ENCODE measurements around the gene HM13. TPM values are rescaled to one million over a fixed set of nuclear protein-coding genes. Genes with fewer than 3 reads are reported as not detected.
"Not testable (repeated sequence)": the region's sequence is repeated elsewhere in the genome, so short reads cannot be mapped to it uniquely, and the experiment has no call there.

Gene HM13, protein sequence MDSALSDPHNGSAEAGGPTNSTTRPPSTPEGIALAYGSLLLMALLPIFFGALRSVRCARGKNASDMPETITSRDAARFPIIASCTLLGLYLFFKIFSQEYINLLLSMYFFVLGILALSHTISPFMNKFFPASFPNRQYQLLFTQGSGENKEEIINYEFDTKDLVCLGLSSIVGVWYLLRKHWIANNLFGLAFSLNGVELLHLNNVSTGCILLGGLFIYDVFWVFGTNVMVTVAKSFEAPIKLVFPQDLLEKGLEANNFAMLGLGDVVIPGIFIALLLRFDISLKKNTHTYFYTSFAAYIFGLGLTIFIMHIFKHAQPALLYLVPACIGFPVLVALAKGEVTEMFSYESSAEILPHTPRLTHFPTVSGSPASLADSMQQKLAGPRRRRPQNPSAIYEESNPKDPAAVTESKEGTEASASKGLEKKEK
- total RNA-seq = 100 to 1,000 TPM; 163 to 168 TPM

DNA sequence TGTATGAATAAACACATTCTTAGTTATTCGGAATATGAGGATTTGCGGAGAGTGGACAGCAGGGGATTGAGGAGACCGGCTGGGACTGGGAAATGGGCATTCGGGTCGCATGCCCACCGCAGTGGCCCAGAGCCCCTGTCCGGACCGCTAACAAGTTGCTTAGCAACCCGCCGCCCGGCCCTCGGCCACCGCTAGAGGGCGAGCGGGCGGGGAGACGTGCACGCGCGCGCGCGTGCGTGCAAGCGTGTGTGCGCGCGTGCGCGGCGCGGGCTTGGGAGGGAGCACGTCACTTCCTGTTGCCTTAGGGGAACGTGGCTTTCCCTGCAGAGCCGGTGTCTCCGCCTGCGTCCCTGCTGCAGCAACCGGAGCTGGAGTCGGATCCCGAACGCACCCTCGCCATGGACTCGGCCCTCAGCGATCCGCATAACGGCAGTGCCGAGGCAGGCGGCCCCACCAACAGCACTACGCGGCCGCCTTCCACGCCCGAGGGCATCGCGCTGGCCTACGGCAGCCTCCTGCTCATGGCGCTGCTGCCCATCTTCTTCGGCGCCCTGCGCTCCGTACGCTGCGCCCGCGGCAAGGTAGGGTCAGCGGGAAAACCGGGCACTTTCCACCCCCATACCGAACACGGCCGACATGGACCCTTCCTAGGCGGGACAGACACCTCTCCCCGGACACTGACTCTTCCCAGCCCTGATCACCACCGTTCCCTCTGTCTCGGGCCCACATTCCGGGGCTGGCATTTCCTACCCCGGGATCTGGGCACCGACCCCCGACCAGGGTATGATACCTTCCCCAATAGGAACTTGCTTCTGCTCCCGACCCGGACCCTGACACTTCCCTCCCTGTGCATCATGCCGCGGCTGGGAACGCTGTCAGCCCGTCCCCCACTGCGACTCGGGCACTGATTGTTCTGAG is at the start of gene HM13:
Gene HM13, plus strand, starts transcription at position 289 of the 918 bp plus-strand sequence. Its CDS starts 110 bp downstream, at position 399.
- CTCF ChIA-PET = interaction anchor here (1.0 to 3.2 kb wide), 4 partner anchors 12 to 98 kb away, joined by 4 to 24 read pairs (median 5); no protein-coding TSS in a partner anchor
- POLR2A ChIA-PET = interaction anchor here (0.6 kb wide), 1 partner anchor 10 kb away, joined by 5 read pairs; no protein-coding TSS in a partner anchor

DNA sequence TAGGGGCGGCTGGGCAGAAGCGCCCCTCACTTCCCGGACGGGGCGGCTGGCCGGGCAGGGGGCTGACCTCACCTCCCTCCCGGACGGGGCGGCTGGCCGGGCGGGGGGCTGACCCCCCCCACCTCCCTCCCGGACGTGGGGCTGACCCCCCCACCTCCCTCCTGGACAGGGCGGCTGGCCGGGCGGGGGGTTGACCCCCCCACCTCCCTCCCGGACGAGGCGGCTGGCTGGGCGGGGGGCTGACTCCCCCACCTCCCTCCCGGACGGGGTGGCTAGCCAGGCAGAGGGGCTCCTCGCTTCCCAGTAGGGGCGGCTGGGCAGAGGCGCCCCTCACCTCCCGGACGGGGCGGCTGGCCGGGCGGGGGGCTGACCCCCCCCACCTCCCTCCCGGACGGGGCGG is 43.3 kb upstream of the HM13 start:
- CTCF ChIA-PET, POLR2A ChIA-PET: not testable (repeated sequence)

DNA sequence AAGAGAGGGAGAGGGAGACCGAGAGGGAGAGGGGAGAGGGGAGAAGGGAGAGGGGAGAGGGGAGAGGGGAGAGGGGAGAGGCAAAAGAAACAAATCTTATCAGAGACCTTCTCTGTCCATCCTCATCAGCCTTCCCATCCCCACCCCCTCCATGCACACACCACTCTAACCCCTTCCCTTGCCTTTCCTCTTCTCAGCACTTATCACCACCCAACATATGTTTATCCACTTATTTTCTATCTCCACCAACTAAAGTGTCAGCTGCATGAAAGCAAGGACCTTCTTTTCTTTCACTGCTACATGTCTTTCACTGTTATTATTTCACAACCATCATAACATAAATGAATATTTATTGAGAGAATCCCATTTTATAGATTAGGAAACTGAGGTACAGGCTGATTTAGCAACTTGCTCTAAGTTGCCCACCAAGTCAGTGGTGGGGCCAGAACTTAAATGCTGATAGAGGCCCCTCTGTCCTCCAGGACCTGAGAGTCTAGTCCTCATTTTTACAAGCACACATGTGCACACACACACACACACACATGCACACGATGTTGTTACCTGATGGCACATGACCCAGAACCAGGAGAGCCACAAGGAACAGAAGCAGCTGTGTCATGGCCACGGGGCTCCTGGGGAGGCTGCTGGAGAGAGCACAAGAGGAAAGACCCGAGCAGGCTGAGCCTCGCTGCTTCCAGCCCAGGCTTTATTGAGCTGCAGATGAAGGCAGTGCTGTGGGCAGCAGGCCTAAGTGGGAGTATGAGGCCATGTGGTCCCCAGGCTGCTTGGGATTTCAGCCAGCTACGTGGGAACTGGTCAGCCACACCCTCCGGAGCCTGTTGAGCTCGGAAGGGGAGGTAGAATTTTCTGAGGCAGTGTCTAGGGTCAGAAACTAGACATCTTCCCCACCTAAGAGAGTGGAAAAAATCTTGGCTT is 41.6 kb upstream of the HM13 start:
- POLR2A ChIA-PET = no interaction called here
- CTCF ChIA-PET = no interaction called here

DNA sequence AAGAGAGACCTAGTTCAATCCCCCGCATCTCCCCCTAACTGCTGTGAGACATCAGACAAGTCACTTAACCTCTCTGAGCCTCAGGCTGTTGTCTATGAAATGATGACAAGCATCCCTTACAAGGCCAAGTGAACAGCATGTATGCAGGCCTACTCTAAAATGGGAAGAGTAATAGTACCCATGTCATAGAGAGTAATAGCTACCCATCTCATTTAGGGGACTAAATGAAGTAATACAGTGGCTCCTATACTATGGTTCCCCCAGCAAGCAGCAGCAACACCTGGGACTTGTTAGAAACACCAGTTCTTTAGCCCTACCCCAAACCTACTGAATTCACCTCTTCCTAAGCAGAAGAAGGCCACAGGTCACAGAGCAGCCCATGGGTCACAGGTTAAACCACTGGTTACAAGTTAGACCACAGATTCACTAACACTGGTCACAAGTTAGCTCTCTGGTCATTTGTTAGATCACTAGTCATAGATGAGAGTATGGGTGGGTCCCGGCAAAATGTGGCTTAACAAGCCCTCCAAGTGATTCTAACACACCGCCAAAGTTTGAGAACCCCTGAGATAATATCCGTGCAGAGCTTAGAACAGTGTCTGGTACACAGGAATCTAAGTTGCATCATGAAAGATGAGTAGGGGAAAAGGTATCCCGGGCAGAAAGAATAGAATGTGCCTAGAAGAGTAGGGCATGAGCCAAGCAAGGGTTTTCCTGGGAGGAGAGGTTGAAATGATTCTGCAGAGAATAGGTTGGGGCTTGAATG is 40.7 kb upstream of the HM13 start:
- CTCF ChIA-PET = no interaction called here
- POLR2A ChIA-PET = no interaction called here

DNA sequence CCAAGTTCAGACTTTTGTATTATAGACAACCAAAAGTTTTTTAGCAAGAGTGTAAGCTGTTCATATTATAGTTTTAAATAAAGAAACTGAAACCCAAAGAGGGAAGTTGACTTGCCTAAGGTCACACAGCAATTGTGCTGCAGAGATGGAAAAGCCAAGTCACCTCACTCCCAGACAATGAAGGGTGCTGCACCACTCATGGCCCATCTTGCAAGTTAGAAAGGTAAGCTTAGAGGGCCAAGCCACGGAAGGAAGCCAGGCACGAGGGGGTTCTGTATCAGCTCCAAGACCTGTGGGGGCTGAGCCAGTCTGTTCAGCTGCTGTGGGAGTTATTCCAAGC is 40.2 kb upstream of the HM13 start:
- ChIA-PET POLR2A (no interaction called here), CTCF (interaction anchor here (2.2 kb wide), 1 partner anchor 29 kb away, joined by 8 read pairs; no protein-coding TSS in a partner anchor)

DNA sequence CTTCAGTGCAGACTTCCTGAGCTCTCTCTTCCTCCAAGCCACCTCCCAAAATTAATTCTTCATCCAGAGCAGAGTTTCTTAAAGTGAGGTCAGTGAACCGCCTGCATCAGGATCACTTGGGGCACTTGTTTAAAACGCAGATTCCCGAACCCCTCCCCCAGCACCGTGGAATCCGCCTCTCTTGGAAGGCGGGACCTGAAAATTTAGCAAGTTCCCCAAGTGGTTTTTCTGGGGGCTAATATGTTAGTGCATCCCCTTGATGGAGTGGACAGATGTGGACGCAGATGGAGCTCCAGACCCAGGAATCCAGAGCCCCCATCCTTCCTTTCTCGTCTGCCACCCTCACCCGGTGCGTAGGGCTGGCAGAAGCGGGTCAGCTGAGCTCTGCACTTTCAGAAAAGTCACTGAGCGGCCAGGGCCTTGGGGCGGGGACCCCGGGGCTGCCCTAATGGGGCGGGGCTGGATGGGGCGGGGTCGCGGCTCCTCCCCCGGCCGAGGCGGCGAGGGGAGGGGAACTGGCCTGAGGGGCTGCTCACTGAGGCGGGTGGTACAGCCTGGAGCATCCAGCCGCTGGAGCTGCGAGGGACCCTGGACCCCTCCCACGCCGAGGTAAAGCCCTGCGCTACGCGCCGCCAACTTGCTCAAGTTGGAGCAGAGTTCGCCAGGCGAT is 39.3 kb upstream of the HM13 start, which contains the start of the genes DEFB124 and REM1:
Gene DEFB124, minus strand, starts transcription at position 370 of the 670 bp plus-strand sequence. CDS start 2,114 bp downstream, outside the sequence.
Gene REM1, plus strand, starts transcription at position 531 of the 670 bp plus-strand sequence. CDS start 1,158 bp downstream, outside the sequence.
- ChIA-PET POLR2A (no interaction called here), CTCF (interaction anchor here (1.5 to 2.2 kb wide), 2 partner anchors 15 to 28 kb away, joined by 3 to 8 read pairs; no protein-coding TSS in a partner anchor)

DNA sequence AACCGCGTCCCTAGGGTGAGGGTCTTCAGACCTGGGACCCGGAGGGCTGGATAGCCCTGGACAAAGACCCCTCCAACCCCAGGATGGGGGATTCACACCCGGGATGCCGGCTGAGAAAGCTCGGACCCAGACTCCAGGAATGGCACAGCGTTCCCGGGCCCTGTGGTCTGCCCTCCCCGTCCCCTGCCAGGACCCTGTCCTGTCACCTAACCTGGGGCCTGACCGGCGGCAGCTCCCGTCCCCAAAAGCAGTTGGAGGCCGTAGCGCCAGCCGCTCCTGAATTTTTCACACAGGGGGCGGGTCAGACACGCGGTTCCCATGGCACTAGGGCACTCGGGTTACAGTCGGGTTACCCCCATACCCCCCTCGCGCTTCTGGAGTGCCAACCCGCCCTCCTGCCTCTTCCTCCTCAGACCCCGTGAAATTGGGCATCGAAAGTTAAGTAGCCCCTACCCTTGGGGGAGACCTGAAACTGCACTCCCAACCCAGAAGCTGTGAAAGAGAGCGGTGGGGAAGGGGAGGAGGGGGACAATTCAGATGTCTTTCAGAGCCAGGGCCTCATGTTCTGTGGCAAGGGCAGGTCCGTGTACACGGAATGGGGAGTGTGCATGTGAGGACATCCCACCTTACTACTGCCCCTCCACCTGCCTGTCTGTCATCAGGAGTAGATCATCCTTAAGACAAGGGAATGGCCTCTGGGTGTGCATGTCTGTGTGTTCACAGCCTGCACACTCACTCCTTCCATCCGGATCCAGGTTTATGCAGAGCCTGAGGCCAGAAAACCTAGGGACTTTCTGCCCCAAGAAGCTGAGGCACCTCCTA is 38.6 kb upstream of the HM13 start:
- POLR2A ChIA-PET = no interaction called here
- CTCF ChIA-PET = interaction anchor here (0.8 to 2.2 kb wide), 3 partner anchors 16 to 27 kb away, joined by 3 to 8 read pairs (median 3); no protein-coding TSS in a partner anchor

DNA sequence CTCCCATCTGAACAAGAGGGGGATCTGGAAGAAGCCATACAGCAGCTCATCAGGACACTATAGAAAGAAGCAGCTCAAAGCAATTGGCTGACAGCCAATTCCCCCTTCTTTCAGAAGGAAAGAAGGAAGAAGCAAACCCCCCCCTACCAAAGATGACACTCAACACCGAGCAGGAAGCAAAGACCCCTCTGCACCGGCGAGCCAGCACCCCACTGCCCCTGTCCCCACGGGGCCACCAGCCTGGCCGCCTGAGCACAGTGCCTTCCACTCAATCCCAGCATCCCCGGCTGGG is 38.0 kb upstream of the HM13 start:
- ChIA-PET CTCF (interaction anchor here (0.8 to 2.2 kb wide), 3 partner anchors 16 to 26 kb away, joined by 3 to 8 read pairs (median 3); no protein-coding TSS in a partner anchor), POLR2A (no interaction called here)

DNA sequence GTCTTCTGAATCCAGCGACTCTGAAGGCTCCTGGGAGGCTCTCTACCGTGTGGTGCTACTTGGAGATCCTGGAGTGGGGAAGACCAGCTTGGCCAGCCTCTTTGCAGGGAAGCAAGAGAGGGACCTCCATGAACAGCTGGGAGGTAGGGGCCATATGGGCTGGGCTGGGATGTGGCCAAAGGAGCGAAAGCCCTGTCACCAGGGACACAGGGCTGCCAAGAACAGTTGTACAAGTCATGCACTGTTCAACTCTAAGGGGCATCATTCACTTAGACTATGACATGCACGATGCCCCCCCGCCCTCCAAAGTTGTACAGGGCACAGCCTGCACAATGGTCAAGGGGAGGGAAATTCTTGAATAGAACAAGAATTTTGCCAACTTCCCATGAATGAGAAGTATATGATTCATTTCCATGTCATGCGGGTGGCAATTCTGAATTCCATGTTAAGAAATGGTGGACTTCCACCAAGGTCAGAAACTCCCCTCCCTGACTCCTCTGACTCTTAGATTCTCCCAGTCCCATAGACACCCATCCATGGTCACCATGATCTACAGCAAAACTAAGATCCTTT is 37.5 kb upstream of the HM13 start:
- ChIA-PET POLR2A (no interaction called here), CTCF (interaction anchor here (0.8 kb wide), 1 partner anchor 20 kb away, joined by 3 read pairs; no protein-coding TSS in a partner anchor)

DNA sequence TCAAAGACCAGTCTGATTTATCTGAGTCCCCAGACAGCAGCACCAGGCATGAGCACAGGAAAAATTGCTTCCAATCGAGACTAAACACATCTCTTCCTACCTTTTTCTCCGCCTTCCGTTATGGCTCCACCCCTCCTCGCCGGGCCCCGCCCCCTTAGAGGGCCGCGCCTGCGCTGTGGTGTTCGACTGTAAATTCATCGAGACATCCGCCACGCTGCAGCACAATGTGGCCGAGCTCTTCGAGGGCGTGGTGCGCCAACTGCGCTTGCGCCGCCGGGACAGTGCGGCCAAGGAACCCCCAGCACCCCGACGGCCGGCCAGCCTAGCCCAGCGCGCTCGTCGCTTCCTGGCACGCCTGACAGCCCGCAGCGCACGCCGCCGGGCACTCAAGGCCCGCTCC is 30.2 kb upstream of the HM13 start:
- POLR2A ChIA-PET = no interaction called here

DNA sequence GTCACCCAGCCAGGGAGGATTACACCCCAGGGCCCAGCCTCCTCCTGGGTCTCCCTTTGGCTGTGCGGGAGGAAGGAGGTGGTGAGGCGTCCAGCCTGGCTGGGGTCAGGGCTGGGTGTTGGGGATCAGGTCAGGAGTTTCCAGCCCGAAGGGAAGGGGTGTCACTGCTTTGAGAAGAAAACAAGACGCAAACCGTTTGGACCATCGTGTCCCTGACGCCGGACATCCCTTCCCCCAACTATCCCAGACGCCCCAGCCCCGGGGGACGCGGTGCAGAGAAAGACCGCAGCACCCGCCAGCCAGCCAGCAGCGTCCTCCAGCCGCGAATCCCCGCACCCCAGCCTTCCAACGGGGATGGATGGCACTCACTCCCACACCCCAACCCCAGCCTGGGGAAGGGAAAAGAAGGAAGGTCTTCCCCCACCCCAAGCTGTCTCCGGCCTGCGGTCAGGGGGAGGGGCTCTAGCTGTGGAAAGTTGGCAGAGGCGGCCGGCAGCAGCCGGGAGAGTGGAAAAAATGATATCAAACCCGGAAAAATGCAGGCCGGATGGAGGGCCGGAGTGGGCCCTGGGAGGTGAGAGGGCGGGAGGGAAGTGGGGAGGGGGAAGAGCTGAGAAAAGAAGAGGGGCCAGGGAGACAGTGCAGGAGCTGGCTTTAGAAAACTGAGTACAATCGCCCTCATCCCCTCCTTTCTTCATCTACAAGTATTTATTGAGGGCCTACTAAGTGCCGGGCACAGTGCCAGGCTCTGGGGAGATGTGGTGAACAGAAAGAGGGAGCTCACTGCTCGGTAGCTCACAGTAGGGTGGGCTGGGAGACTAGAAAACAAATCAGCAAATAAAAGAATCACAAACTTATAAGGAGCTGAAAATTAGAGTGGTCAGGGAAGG is 28.5 kb upstream of the HM13 start:
- CTCF ChIA-PET = interaction anchor here (3.3 kb wide), 1 partner anchor 17 kb away, joined by 15 read pairs; no protein-coding TSS in a partner anchor

More for the DNA sequence above, 30.2 kb upstream of the HM13 start:
- CTCF ChIA-PET = interaction anchor here (0.7 kb wide), 1 partner anchor 21 kb away, joined by 4 read pairs; no protein-coding TSS in a partner anchor

DNA sequence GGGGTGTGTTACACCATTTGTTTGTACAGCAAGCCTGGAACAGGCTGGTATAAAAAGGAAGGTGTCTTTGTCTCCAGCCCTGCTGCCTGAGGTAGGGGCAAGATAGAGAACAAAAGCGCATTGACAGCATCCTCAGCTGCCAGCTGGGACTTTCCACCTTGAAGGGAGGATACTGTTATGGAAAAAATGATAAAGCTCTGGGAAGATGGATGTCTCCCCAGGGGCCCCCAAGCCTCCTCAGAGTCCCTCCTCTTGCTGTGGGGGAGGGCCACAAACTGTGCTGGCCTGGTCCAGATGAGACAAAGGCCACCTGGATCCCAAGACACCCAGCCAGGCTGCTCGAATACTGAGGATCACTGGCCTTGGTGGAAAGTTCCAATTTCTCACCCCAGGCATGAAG is 26.1 kb upstream of the HM13 start:
- CTCF ChIA-PET = interaction anchor here (2.2 kb wide), 1 partner anchor 15 kb away, joined by 12 read pairs; no protein-coding TSS in a partner anchor
- POLR2A ChIA-PET = no interaction called here

More for the DNA sequence above, 28.5 kb upstream of the HM13 start:
- POLR2A ChIA-PET = no interaction called here

DNA sequence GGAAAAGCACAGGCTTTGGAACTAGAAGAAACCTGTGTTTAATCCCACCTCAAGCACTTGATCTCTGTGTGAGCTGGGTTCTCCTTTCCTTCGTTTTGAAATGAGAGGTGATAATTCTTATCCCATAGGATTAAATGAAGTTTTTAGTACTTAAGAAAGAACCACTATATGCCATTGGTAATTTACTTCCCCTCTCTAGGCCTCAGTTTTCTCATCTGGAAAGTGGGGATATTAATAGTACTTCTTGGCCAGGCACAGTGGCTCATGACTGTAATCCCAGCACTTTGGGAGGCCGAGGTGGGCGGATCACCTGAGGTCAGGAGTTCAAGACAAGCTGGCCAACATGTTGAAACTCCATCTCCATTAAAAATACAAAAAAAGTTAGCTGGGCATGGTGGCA is 25.1 kb upstream of the HM13 start:
- CTCF ChIA-PET = interaction anchor here (2.2 kb wide), 1 partner anchor 14 kb away, joined by 12 read pairs; no protein-coding TSS in a partner anchor
- POLR2A ChIA-PET = no interaction called here

DNA sequence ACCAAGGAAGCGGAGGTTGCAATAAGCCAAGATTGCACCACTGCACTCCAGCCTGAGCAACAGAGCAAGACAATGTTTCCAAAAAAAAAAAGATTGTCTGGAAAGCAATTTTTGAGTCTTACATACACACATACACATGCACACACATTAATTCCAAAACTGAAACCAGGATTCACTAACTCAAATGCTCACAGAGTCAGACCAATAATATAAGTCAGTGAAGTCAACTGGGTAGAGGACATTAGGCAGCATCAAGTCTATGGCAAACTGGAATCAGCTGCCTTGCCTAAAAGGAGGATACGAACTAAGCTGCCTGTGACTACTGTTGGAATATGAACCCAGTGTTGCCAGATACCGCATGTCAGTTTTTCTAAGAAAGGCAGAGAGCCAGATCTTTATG is 23.5 kb upstream of the HM13 start:
- ChIA-PET POLR2A (no interaction called here), CTCF (interaction anchor here (1.2 kb wide), 1 partner anchor 30 kb away, joined by 4 read pairs; no protein-coding TSS in a partner anchor)

DNA sequence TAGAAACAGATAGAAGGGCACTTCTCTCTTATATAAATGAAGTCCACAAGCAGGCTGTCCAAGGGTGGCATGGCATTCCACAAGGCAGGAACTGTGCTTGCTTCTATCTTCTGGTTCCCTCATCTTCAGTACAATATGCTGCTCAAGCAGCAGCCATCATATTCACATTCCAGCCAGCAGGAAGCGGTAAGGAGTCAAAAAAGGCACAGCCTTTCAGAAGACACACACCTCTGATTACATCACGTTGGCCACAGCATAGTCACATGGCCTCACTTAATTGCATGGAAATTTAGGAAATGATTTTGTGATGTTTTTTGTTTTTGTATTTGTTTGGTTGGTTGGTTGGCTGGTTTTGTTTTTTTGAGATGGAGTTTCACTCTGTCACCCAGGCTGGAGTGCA is 20.1 kb upstream of the HM13 start:
- CTCF ChIA-PET = interaction anchor here (0.9 kb wide), 1 partner anchor 9 kb away, joined by 3 read pairs; no protein-coding TSS in a partner anchor
- POLR2A ChIA-PET = no interaction called here

All from activated CD8-positive, alpha-beta memory T cell treated with anti-CD3 and anti-CD28 coated beads for 36 hours (primary cell).